Activated CD4-positive, alpha-beta memory T cell treated with anti-CD3 and anti-CD28 coated beads, Interleukin-2, amount 10 ng/mL, durations not matched to agents 7 days and 5 days (primary cell): ENCODE results near the gene STKLD1. TPM values are rescaled to one million over a fixed set of nuclear protein-coding genes. Genes with fewer than 3 reads are reported as not detected.
A peak's percentile ranks its signal among the peaks of the same experiment; 100 is the strongest.

Experiments used
- CTCF ChIA-PET: fragments of 350-600 bp; sonication (Branson Sonifier 250); formaldehyde crosslinking; loops from one replicate; lab custom pipeline; 2021; ENCODE audit warnings: antibody characterized with exemption, inconsistent platforms; lab: Charles Lee
- POLR2A ChIA-PET: fragments of 350-600 bp; sonication (Branson Sonifier 250); formaldehyde crosslinking; loops from one replicate; lab custom pipeline; 2021; ENCODE audit warnings: antibody characterized with exemption; lab: Charles Lee
- DNase-seq: peaks from one replicate; pipeline ENCODE4 v3.0.0-alpha.2; 2020
- H3K27ac Mint-ChIP-seq: one replicate; pipeline ENCODE4 v1.8.0; 2021; ENCODE audit warnings: mild to moderate bottlenecking, mixed read lengths
- H3K27me3 Mint-ChIP-seq: one replicate; pipeline ENCODE4 v1.8.0; 2021; ENCODE audit warnings: mixed read lengths
- H3K36me3 Mint-ChIP-seq: one replicate; pipeline ENCODE4 v1.8.0; 2021; ENCODE audit warnings: low read depth, mixed read lengths
- H3K4me1 Mint-ChIP-seq: one replicate; pipeline ENCODE4 v1.8.0; 2021; ENCODE audit warnings: mixed read lengths
- H3K4me3 Mint-ChIP-seq: one replicate; pipeline ENCODE4 v1.8.0; 2021; ENCODE audit warnings: mild to moderate bottlenecking, mixed read lengths
- H3K9me3 Mint-ChIP-seq: one replicate; pipeline ENCODE4 v1.8.0; 2021; ENCODE audit warnings: mixed read lengths
- total RNA-seq, 2 experiments: library from RNA; stranded (reverse); gene quantifications; one replicate each; pipeline ENCODE4 v1.2.3, GENCODE V29; 2021

Gene STKLD1
- total RNA-seq, 2 experiments from 2014 or later = 0.65 to 0.71 TPM

DNA sequence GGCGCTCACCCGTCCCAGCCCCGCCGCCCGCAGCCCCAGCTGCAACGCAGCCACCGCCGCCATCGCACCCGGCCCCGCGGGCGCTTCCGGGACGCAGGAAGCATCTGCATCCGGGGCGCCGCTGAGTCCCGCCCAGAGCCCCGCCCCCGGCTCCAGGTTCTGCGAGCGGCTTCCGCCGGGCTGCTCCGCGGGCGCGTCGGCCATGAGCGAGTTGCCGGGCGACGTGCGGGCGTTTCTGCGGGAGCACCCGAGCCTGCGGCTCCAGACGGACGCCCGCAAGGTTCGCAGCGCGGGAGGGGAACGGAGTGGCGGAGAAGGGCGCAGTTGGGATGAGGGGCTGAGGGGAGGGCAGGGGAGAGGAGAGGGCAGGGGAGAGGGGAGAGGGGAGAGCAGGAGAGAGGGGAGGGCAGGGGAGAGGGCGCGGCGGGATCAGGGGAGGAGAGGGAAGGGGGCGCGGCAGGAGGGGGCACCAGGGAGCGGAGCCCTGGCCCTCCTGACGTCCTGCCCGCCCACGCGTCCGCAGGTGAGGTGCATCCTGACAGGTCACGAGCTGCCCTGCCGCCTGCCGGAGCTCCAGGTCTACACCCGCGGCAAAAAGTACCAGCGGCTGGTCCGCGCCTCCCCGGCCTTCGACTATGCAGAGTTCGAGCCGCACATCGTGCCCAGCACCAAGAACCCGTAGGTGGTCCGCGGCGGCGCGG, 19.6 kb upstream of the STKLD1 start, which contains the start of the genes SURF1 and SURF2:
Gene SURF1, minus strand, starts transcription at position 97 of the 701 bp plus-strand sequence. Its CDS starts 34 bp downstream, at position 63.
Gene SURF2, plus strand, starts transcription at position 160 of the 701 bp plus-strand sequence. Its CDS starts 43 bp downstream, at position 203.
- Mint-ChIP-seq H3K36me3 (peaks cover 33% of the 10 kb centered on the region), H3K4me3 (peak within 1 kb of the TSS; percentile 85), H3K4me1 (peaks cover 53% of the 10 kb centered on the region), H3K27me3 (no peaks in the 10 kb centered on the region), H3K27ac (peak within 1 kb of the TSS; percentile 83), H3K9me3 (no peaks in the 10 kb centered on the region)
- peak; percentile 93 for DNase-seq
- POLR2A ChIA-PET = interaction anchor here (0.5 to 8.5 kb wide), 9 partner anchors 8 to 60 kb away, joined by 3 to 277 read pairs (median 10); partner anchors contain the start of genes MED22, REXO4, RPL7A and STKLD1
- CTCF ChIA-PET = interaction anchor here (0.6 to 5.9 kb wide), 10 partner anchors 8 to 334 kb away, joined by 3 to 59 read pairs (median 4); partner anchors contain the start of genes MED22 and RPL7A

DNA sequence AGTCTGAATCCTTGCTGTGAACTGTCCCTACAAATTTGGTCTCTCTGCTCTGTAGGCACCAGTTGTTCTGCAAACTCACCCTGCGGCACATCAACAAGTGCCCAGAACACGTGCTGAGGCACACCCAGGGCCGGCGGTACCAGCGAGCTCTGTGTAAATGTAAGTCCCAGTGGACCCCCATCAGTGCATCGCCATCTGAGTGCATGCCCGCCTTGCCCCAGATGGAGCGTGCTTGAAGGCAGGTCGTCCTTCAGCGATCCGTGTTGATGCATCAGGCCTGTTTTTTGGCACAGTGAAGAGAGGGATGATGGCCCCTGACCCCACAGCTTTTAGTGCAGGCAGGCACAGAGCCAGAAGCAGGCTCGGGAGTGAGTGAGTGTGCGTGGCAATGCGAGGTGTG, 18.5 kb upstream of the STKLD1 start:
- DNase-seq = no peak
- Mint-ChIP-seq H3K27me3 (no peaks in the 10 kb centered on the region), H3K36me3 (peaks cover 32% of the 10 kb centered on the region), H3K4me1 (peaks cover 56% of the 10 kb centered on the region), H3K9me3 (no peaks in the 10 kb centered on the region), H3K4me3 (peak overlapping the region; percentile 72), H3K27ac (peak overlapping the region; percentile 59)
- ChIA-PET POLR2A (interaction anchor here (0.7 to 8.5 kb wide), 5 partner anchors 9 to 23 kb away, joined by 4 to 277 read pairs (median 20); partner anchors contain the start of genes MED22, RPL7A, STKLD1 and SURF4), CTCF (interaction anchor here (0.5 to 5.9 kb wide), 7 partner anchors 9 to 444 kb away, joined by 3 to 59 read pairs (median 4); partner anchors contain the start of genes MED22 and RPL7A)

DNA sequence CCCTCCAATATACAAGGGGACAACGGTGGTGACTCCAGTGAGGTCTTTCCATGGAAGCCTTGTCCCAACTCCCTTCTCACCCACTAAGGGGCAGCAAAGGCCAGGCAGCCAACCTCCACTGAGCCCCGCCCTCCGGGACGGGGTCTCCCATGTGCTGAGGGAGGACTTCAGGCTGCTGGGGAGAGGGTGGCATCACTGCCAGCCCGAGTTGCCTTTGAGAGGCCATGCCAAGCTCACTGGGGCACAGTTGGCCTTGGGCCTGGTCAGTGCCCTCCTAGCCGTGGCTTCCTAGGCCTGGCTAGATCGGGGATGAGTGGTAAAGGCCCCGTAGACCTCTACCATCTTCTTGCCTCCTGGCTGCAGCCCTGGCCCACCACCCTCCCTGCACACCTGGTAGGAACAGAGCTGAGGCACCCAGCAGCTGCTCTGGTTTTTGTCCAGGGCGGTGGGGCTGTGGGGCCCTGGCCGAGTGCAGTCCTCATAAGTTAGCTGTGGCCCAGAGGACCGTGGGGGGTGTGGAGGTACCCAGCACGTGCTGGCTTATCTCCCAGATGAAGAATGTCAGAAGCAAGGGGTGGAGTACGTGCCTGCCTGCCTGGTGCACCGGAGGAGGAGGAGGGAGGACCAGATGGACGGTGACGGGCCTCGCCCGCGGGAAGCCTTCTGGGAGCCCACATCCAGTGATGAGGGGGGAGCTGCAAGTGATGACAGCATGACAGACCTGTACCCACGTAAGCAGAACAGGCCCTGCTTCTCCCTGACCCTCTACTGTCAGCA, 16.6 kb upstream of the STKLD1 start:
- Mint-ChIP-seq H3K27ac (peak overlapping the region; percentile 59), H3K36me3 (peaks cover 41% of the 10 kb centered on the region), H3K4me3 (no peak overlapping the region), H3K4me1 (peaks cover 51% of the 10 kb centered on the region), H3K27me3 (no peaks in the 10 kb centered on the region), H3K9me3 (no peaks in the 10 kb centered on the region)
- DNase-seq = no peak
- ChIA-PET POLR2A (interaction anchor here (1.0 to 8.5 kb wide), 4 partner anchors 9 to 43 kb away, joined by 3 to 277 read pairs (median 4); partner anchors contain the start of genes STKLD1 and SURF4), CTCF (interaction anchor here (0.6 to 1.5 kb wide), 3 partner anchors 11 to 100 kb away, joined by 3 to 6 read pairs (median 3); partner anchors contain the start of genes CACFD1 and SURF6)

DNA sequence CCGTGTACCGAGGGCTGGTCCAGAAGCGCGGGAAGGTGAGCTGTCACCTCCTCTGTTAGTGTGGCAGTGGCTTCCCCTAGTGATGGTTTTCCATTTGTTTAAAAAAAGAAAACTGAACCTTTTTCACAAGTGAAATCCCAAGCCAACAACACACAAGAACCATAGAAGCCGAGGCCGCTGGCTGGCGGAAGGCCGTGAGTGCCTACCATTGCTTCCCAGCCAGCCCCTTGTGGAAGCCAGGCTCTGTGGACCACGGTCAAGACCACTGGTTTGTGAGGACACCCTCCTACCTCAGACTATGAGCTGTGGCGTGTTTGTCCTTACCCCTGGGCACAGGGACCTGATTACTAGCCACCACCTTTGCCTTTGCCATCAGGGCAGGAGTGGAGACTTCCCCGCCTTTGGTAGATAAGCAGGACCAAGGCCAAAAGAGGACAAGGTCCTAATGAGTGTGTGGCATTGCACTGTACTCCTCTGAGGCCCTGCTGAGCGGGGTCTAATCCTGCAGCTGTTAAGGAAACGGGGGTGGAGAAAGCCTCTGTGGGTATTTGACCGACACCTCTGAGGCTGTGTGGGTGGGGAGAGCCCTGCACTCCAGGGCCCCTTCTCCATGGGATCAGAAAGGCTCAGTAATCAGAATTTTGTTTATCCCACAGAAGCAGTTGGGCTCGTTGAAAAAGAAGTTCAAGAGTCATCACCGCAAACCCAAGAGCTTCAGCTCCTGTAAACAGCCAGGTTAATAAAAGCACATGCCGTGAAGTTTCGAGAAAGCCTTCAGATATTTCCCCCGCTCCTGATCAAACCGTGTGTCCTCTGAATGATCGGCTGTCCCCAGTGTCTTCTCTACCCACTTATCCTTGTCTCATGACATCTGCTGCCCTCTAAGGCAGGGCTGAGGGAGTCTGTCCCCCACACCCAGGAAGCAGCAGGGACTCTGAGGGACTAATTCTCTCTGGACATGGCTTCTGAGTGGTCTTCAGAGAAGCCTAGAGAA, 15.5 kb upstream of the STKLD1 start:
- no peak for DNase-seq
- H3K9me3 Mint-ChIP-seq = no peaks in the 10 kb centered on the region
- ChIA-PET POLR2A (interaction anchor here (1.0 to 8.5 kb wide), 4 partner anchors 10 to 42 kb away, joined by 3 to 277 read pairs (median 4); partner anchors contain the start of genes MED22, RPL7A, STKLD1 and SURF4), CTCF (interaction anchor here (1.5 kb wide), 1 partner anchor 10 kb away, joined by 6 read pairs; no protein-coding TSS in a partner anchor)
- H3K36me3 Mint-ChIP-seq = peaks cover 52% of the 10 kb centered on the region
- H3K4me3 Mint-ChIP-seq = no peak overlapping the region
- H3K27ac Mint-ChIP-seq = peak overlapping the region; percentile 36
- H3K4me1 Mint-ChIP-seq = peaks cover 42% of the 10 kb centered on the region
- no peaks in the 10 kb centered on the region for H3K27me3 Mint-ChIP-seq

DNA sequence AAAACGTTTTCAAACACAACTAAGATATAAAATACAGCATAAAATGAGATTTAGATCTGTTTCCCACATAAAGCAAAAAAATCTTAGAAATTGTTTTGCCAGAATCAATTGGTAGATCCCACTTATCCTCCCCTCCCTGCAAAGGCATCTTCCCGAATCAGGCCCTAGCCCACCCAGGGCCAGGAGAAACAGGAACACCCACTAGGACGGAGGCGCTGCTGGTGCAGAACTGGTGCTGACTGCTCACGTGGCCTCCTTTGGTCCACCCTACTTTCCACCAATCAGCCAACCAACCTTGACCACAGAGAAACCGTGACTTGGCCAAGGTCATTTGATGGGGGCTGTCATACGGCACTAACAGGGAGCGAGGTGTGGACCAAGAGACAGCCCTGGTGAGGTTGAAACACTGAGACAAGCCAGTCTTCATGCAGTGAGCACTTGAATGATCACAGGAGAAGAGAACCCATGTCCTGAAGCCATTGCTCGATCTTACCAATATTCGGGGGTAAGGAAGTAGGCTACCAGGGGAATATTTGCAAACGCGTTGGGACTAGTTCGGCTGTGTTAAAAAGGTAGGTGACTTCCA, 14.6 kb upstream of the STKLD1 start:
- Mint-ChIP-seq H3K4me3 (no peak overlapping the region), H3K4me1 (peaks cover 42% of the 10 kb centered on the region), H3K27ac (no peak overlapping the region), H3K9me3 (no peaks in the 10 kb centered on the region), H3K36me3 (peaks cover 61% of the 10 kb centered on the region), H3K27me3 (no peaks in the 10 kb centered on the region)
- CTCF ChIA-PET = interaction anchor here (0.9 kb wide), 1 partner anchor 10 kb away, joined by 3 read pairs; no protein-coding TSS in a partner anchor
- POLR2A ChIA-PET = interaction anchor here (1.2 to 8.5 kb wide), 5 partner anchors 10 to 14 kb away, joined by 4 to 277 read pairs (median 17); partner anchors contain the start of genes MED22, RPL7A, STKLD1 and SURF4
- no peak for DNase-seq

DNA sequence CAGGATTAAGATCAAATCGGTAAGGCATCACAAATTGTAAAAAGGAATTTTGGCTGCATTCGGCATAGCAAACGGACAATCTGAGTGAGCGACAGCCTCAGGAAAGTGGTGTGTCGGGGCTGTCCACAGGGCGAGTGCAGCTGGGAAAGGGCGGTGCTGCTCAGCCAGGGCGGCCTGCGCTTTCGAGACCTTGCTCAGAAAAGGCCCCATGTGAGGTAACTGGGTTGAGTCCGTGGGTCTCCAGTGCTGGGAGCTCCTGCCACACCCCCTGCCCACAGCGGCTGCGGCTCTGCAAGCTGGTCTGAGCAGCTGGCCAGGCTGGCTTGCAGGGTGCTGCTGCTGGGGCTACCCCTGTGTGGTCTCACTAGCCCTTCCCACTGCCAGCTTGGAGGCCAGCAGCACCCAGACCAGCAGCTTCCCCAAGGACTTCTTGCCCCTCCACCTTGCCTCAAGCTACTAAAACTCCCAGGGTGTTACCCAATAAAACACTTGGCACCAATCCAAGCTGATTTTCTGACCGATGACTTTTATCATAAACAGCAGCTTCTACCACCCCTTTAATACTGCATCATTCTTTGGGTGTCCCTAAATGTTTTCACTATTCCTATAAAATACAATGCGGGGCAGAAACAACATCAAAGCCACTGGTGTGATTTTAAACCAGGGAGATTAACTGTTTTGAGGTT, 13.7 kb upstream of the STKLD1 start:
- no peak overlapping the region for H3K27ac Mint-ChIP-seq
- no peak for DNase-seq
- H3K4me3 Mint-ChIP-seq = no peak overlapping the region
- peaks cover 40% of the 10 kb centered on the region for H3K4me1 Mint-ChIP-seq
- H3K27me3 Mint-ChIP-seq = no peaks in the 10 kb centered on the region
- H3K36me3 Mint-ChIP-seq = peaks cover 67% of the 10 kb centered on the region
- CTCF ChIA-PET = interaction anchor here (0.5 to 0.9 kb wide), 2 partner anchors 9 to 415 kb away, joined by 3 read pairs; no protein-coding TSS in a partner anchor
- POLR2A ChIA-PET = interaction anchor here (1.8 to 3.9 kb wide), 5 partner anchors 9 to 14 kb away, joined by 6 to 25 read pairs (median 16); partner anchors contain the start of genes MED22 and RPL7A
- H3K9me3 Mint-ChIP-seq = no peaks in the 10 kb centered on the region

DNA sequence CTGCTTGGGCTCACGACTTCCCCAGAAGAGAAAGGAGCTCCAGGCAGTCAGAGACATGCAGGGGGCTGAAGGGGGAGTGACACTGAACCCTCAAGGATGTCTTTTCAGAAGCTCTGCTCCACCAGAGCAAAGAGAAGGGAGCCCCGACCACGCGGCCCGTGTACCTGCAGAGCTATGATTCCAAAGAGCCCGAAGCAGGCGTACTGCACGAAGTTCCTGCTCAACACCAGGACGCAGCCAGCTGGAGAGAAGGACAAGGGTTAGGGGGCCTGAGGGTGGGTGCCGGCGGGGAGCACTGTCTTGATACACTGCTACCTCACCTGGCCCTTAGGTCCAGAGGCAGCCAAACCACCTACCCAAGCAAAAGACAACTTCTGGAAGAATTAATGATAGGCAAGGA, 9.7 kb upstream of the STKLD1 start:
- Mint-ChIP-seq H3K27me3 (no peaks in the 10 kb centered on the region), H3K27ac (no peak overlapping the region), H3K36me3 (peaks cover 86% of the 10 kb centered on the region), H3K4me1 (peaks cover 50% of the 10 kb centered on the region), H3K4me3 (no peak overlapping the region), H3K9me3 (no peaks in the 10 kb centered on the region)
- POLR2A ChIA-PET = interaction anchor here (1.3 to 3.5 kb wide), 4 partner anchors 8 to 18 kb away, joined by 7 to 25 read pairs (median 16); partner anchors contain the start of genes MED22, RPL7A, SURF1 and SURF2
- CTCF ChIA-PET = no interaction called here
- no peak for DNase-seq

DNA sequence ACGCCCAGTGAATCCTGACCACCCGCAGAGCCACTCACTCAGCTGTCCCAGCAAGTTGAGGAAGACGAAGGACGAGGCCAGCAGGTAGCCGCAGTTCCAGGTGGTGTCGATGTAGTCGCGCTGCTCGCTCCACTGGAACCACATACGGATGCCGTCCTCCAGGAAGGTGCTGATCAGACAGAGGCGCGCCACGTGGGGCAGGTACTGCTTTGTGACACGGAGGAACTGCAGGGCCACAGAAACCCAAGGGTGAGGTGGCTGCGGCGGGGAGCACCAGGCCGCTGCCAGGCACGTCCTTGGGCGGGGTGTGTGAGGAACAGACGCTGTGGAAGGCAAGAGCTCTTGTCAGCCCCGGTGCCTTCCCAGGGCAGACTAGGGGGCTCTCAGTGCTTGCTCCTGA, 8.9 kb upstream of the STKLD1 start:
- POLR2A ChIA-PET = interaction anchor here (0.9 to 3.5 kb wide), 4 partner anchors 8 to 19 kb away, joined by 3 to 25 read pairs (median 16); partner anchors contain the start of genes MED22, RPL7A, SURF1 and SURF2
- Mint-ChIP-seq H3K27ac (no peak overlapping the region), H3K36me3 (peaks cover 82% of the 10 kb centered on the region), H3K4me3 (no peak overlapping the region), H3K27me3 (no peaks in the 10 kb centered on the region), H3K4me1 (peaks cover 51% of the 10 kb centered on the region), H3K9me3 (no peaks in the 10 kb centered on the region)
- CTCF ChIA-PET = no interaction called here
- DNase-seq = no peak

DNA sequence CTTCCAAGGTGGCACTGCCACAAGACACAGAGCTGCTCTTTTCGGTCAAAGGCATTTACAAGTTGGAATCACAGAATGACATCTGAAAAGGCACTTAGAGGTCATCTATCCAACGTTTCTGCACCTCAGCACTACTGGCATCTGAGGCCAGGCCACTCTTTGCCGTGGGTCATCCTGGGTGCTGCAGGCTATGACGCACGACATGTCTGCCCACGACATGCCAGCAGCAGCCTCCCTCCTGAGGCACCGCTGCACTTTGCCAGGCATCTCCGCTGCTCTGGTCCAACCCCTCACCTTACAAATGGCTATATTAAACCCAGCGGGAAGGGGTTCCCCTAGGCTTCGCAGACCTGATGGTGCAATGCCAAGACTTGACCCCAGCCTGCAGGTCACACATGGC, 8.4 kb upstream of the STKLD1 start:
- peaks cover 55% of the 10 kb centered on the region for H3K4me1 Mint-ChIP-seq
- peaks cover 83% of the 10 kb centered on the region for H3K36me3 Mint-ChIP-seq
- H3K27ac Mint-ChIP-seq = no peak overlapping the region
- CTCF ChIA-PET = interaction anchor here (1.1 kb wide), 1 partner anchor 11 kb away, joined by 4 read pairs; no protein-coding TSS in a partner anchor
- H3K9me3 Mint-ChIP-seq = no peaks in the 10 kb centered on the region
- H3K27me3 Mint-ChIP-seq = no peaks in the 10 kb centered on the region
- POLR2A ChIA-PET = interaction anchor here (0.9 to 3.5 kb wide), 4 partner anchors 11 to 20 kb away, joined by 3 to 25 read pairs (median 10); partner anchors contain the start of genes MED22, RPL7A, SURF1 and SURF2
- H3K4me3 Mint-ChIP-seq = no peak overlapping the region
- no peak for DNase-seq

DNA sequence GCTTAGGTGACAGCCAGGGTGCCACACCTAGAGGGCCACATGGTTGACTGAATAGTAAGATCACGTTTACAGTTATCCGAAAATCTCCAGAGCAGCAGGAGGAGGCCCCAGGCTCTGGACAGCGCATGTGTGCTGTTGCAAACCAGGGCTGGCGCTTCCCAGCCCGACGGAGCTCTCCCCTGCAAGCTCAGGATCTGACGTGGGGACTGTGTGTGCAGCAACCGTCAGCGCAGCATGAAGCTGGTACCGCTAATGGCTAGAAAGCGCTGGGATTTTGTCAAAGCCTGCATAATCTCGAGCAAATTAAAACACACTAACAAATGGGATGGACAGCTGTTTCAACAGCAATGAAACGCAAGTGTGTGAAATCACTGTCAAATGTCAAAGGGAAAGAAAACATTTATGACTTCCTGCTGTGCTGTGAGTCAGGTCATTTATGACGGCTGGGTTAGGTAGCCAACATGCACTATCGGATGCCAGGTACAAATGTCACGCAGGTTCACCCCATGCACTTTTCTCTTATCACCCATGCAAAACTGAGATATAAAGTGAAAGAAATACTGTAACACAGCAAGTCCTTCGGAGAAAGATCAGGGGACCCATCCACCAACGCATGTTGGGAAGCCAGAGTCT, 7.8 kb upstream of the STKLD1 start:
- H3K36me3 Mint-ChIP-seq = peaks cover 83% of the 10 kb centered on the region
- peaks cover 60% of the 10 kb centered on the region for H3K4me1 Mint-ChIP-seq
- H3K27me3 Mint-ChIP-seq = no peaks in the 10 kb centered on the region
- H3K4me3 Mint-ChIP-seq = peak overlapping the region; percentile 29
- H3K27ac Mint-ChIP-seq = peak overlapping the region; percentile 84
- ChIA-PET POLR2A (interaction anchor here (1.1 to 11.5 kb wide), 2 partner anchors 11 to 20 kb away, joined by 3 to 277 read pairs; partner anchors contain the start of genes MED22, RPL7A, SURF1 and SURF2), CTCF (interaction anchor here (1.1 kb wide), 1 partner anchor 11 kb away, joined by 4 read pairs; no protein-coding TSS in a partner anchor)
- no peak for DNase-seq
- H3K9me3 Mint-ChIP-seq = no peaks in the 10 kb centered on the region
